HepG2 (cell line): ENCODE data around the gene PRRT2. TPM values are rescaled to one million over a fixed set of nuclear protein-coding genes. Genes with fewer than 3 reads are reported as not detected.

ENCODE experiments used
- AGO1 ChIP-seq: fragments of 200-400 bp; formaldehyde crosslinking; IDR thresholded peaks from 2 replicates; pipeline ENCODE4 v1.6.1; 2017; ENCODE audit warnings: mild to moderate bottlenecking, low read depth, low read length, moderate library complexity; ENCODE audit not compliant: poor library complexity, severe bottlenecking
- ARHGAP35 ChIP-seq: sonication (generic); formaldehyde crosslinking; IDR thresholded peaks from 2 replicates; pipeline ENCODE4 v1.9.0; 2022; ENCODE audit warnings: mild to moderate bottlenecking, inconsistent platforms, moderate library complexity, missing genetic modification reagents, borderline replicate concordance
- CEBPB ChIP-seq: IDR thresholded peaks from 2 replicates; pipeline ENCODE4 v1.6.1; 2011; ENCODE audit warnings: low read depth, low read length, improper control_type of control experiment, borderline replicate concordance
- CEBPG ChIP-seq: IDR thresholded peaks from 2 replicates; pipeline ENCODE4 v1.6.1; 2016
- ERF ChIP-seq: IDR thresholded peaks from 2 replicates; pipeline ENCODE4 v1.6.1; 2018; ENCODE audit warnings: missing biosample characterization, missing genetic modification reagents
- ETV6 ChIP-seq: sonication (generic); formaldehyde crosslinking; conservative IDR thresholded peaks from 2 replicates; pipeline ENCODE4 v1.4.0; 2020; ENCODE audit warnings: missing genetic modification reagents
- GABPA ChIP-seq, 2 experiments: IDR thresholded peaks; 2 replicates each; pipeline ENCODE4 v1.6.1; 2011 to 2016; ENCODE audit warnings: low read depth in 2 of 2, low read length in 1 of 2, missing biosample characterization in 1 of 2, missing genetic modification characterization in 1 of 2
- IRX3 ChIP-seq: sonication (generic); formaldehyde crosslinking; IDR thresholded peaks from 2 replicates; pipeline ENCODE4 v1.8.1; 2023; ENCODE audit warnings: mild to moderate bottlenecking, low read depth, missing genetic modification reagents, borderline replicate concordance
- KLF6 ChIP-seq: IDR thresholded peaks from 2 replicates; pipeline ENCODE4 v1.8.0; 2016; ENCODE audit warnings: missing biosample characterization, missing genetic modification reagents
- MAZ ChIP-seq, 2 experiments: sonication (generic) in 1 of 2; formaldehyde crosslinking in 1 of 2; IDR thresholded peaks; 2 replicates each; pipeline versions ENCODE4 v1.5.0 to v1.6.1; 2012 to 2020; ENCODE audit warnings: low read depth in 2 of 2, mild to moderate bottlenecking in 2 of 2, borderline replicate concordance in 1 of 2, improper control_type of control experiment in 1 of 2, low read length in 1 of 2, missing genetic modification reagents in 1 of 2, moderate library complexity in 1 of 2
- MED13 ChIP-seq: sonication (generic); formaldehyde crosslinking; IDR thresholded peaks from 2 replicates; pipeline ENCODE4 v1.5.0; 2020; ENCODE audit warnings: missing genetic modification reagents
- MTA1 ChIP-seq: sonication (generic); formaldehyde crosslinking; IDR thresholded peaks from 2 replicates; pipeline ENCODE4 v1.4.0; 2020; ENCODE audit warnings: missing genetic modification reagents, mild to moderate bottlenecking, borderline replicate concordance
- PHF21A ChIP-seq: sonication (generic); formaldehyde crosslinking; IDR thresholded peaks from 2 replicates; pipeline ENCODE4 v1.5.0; 2020; ENCODE audit warnings: mild to moderate bottlenecking, missing genetic modification reagents
- SIN3A ChIP-seq: IDR thresholded peaks from 2 replicates; pipeline ENCODE4 v1.6.1; 2011; ENCODE audit warnings: low read depth, mild to moderate bottlenecking, control low read depth, low read length, borderline replicate concordance
- SKI ChIP-seq: fragments of 450-650 bp; IDR thresholded peaks from one replicate; pipeline ENCODE4 v1.6.1; 2018; ENCODE audit warnings: mild to moderate bottlenecking; ENCODE audit not compliant: partially characterized antibody
- SRSF4 ChIP-seq: fragments of 200-400 bp; formaldehyde crosslinking; IDR thresholded peaks from one replicate; pipeline ENCODE4 v1.6.1; 2018; ENCODE audit warnings: mild to moderate bottlenecking, low read depth, low read length, moderate library complexity; ENCODE audit not compliant: poor library complexity, severe bottlenecking
- ZNF124 ChIP-seq: sonication (generic); formaldehyde crosslinking; IDR thresholded peaks from 2 replicates; pipeline ENCODE4 v1.4.0; 2020; ENCODE audit warnings: missing genetic modification reagents
- ZNF468 ChIP-seq: sonication (generic); formaldehyde crosslinking; IDR thresholded peaks from 2 replicates; pipeline ENCODE4 v1.8.0; 2022; ENCODE audit warnings: mild to moderate bottlenecking, moderate library complexity, missing genetic modification reagents
- ZNF562 ChIP-seq: sonication (generic); formaldehyde crosslinking; IDR thresholded peaks from 2 replicates; pipeline ENCODE4 v1.8.0; 2022; ENCODE audit warnings: missing genetic modification reagents, borderline replicate concordance
- ZNF652 ChIP-seq: IDR thresholded peaks from 2 replicates; pipeline ENCODE4 v1.6.1; 2016; ENCODE audit warnings: low read depth, borderline replicate concordance
- ZSCAN22 ChIP-seq: sonication (generic); formaldehyde crosslinking; IDR thresholded peaks from 2 replicates; pipeline ENCODE4 v1.4.0; 2020; ENCODE audit warnings: mild to moderate bottlenecking, missing genetic modification reagents
- polyA plus RNA-seq, 8 experiments: library from polyadenylated mRNA; depleted of rRNA in 3 of 8; stranded (reverse) in 7 of 8; unstranded in 1 of 8; fragments of >200 nt; fragmentation: Illumina TruSeq in 4 of 8; extraction: Trizol in 4 of 8; gene quantifications; 2 replicates each; pipeline versions ENCODE4 v1.2.1 to v1.2.3, GENCODE V29; 2011 to 2016; ENCODE audit warnings: low read depth in 4 of 8, missing spikeins in 1 of 8, mixed read lengths in 1 of 8; ENCODE audit not compliant: insufficient read depth in 1 of 8
- total RNA-seq, 5 experiments: library from RNA; depleted of rRNA; stranded (reverse); fragments of >200 nt; fragmentation: Illumina TruSeq; extraction: Trizol; gene quantifications; 2 replicates each; pipeline ENCODE4 v1.2.3, GENCODE V29; 2016; ENCODE audit warnings: low read depth in 1 of 5
- TF ChIP-seq, protein P1 (sequence below): sonication (generic); formaldehyde crosslinking; IDR thresholded peaks from 2 replicates; pipeline ENCODE4 v1.4.0; 2020; ENCODE audit warnings: mild to moderate bottlenecking, missing genetic modification reagents
- TF ChIP-seq, protein P2 (sequence below), 2 experiments: sonication (generic) in 1 of 2; formaldehyde crosslinking in 1 of 2; IDR thresholded peaks; 2 replicates each; pipeline versions ENCODE4 v1.4.0 to v1.6.1; 2016 to 2020; ENCODE audit warnings: borderline replicate concordance in 1 of 2, low read depth in 1 of 2, mild to moderate bottlenecking in 1 of 2, missing genetic modification reagents in 1 of 2
- TF ChIP-seq, protein P3 (sequence below): sonication (generic); formaldehyde crosslinking; IDR thresholded peaks from 2 replicates; pipeline ENCODE4 v1.9.0; 2021; ENCODE audit warnings: missing genetic modification reagents, mild to moderate bottlenecking, borderline replicate concordance

PRRT2 gene
- total and polyA plus RNA-seq, 2 of the 13 experiments (the other 11 are each of a cell fraction or from before 2014, with no cell fraction given) = 0.51 to 1.1 TPM

DNA sequence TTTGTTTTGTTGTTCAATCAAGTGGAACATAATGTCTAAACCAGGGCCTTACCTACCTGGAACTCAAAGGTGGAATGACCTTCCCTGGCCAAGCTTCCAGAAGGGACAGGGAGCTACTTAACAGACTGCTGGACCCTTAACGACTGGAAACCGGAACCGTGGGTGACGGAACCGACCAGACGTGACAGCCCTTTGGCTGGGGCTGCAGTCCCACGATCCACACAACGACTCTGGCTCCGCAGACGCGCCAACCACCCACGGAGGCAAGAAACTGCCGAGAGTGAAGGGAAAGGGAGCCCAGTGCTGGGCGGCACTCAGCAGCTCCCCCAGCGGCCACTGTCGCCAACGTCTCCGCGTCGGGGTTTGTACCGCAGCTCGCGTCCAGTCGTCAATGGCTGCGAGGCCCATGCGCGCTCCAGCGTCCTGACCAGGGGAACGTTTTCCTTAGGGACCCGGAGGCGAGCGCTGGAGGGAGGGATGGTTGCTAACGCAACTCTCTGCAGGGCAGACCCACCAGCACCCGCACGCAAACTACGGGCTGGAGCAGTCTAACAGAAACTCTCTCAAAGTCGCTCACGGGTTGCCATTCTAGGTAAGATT lies 27.0 kb upstream of the PRRT2 start (continued):
- peak; percentile 79; the same call in 1 of the 2 replicates for TF ChIP-seq KLF6 (CRISPR knock-in tag)
- peak; percentile 62; the same call in 1 of the 2 replicates for TF ChIP-seq MTA1 (CRISPR knock-in tag)
- TF ChIP-seq MED13 (CRISPR knock-in tag) = no peak
- peak; percentile 78; the same call in 1 of the 2 replicates for TF ChIP-seq ZNF124 (CRISPR knock-in tag)
- TF ChIP-seq ERF (CRISPR knock-in tag) = peak; percentile 86; the same call in 1 of the 2 replicates
- no peak; the same call in 1 of the 2 replicates for TF ChIP-seq ZNF652 (CRISPR knock-in tag)
- no peak for TF ChIP-seq IRX3
- TF ChIP-seq GABPA (IDR thresholded peaks at IDR 0.05; ENCODE audit: low read depth, low read length) = no peak
- TF ChIP-seq GABPA (CRISPR knock-in tag; IDR thresholded peaks at IDR 0.05; ENCODE audit: low read depth) = no peak
- TF ChIP-seq SRSF4 = no peak
- TF ChIP-seq, protein P1, sequence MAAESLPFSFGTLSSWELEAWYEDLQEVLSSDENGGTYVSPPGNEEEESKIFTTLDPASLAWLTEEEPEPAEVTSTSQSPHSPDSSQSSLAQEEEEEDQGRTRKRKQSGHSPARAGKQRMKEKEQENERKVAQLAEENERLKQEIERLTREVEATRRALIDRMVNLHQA (CRISPR knock-in tag) = no peak
- TF ChIP-seq ZNF468 (CRISPR knock-in tag) = no peak
- TF ChIP-seq ZNF562 (CRISPR knock-in tag) = no peak
- TF ChIP-seq, protein P2, sequence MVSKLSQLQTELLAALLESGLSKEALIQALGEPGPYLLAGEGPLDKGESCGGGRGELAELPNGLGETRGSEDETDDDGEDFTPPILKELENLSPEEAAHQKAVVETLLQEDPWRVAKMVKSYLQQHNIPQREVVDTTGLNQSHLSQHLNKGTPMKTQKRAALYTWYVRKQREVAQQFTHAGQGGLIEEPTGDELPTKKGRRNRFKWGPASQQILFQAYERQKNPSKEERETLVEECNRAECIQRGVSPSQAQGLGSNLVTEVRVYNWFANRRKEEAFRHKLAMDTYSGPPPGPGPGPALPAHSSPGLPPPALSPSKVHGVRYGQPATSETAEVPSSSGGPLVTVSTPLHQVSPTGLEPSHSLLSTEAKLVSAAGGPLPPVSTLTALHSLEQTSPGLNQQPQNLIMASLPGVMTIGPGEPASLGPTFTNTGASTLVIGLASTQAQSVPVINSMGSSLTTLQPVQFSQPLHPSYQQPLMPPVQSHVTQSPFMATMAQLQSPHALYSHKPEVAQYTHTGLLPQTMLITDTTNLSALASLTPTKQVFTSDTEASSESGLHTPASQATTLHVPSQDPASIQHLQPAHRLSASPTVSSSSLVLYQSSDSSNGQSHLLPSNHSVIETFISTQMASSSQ (IDR thresholded peaks at IDR 0.05; ENCODE audit: low read depth) = no peak
- TF ChIP-seq, protein P2 (CRISPR knock-in tag; IDR thresholded peaks at IDR 0.05; ENCODE audit: borderline replicate concordance) = no peak
- TF ChIP-seq ETV6 (CRISPR knock-in tag) = peak; percentile 45; the same call in 1 of the 2 replicates
- TF ChIP-seq, protein P3, sequence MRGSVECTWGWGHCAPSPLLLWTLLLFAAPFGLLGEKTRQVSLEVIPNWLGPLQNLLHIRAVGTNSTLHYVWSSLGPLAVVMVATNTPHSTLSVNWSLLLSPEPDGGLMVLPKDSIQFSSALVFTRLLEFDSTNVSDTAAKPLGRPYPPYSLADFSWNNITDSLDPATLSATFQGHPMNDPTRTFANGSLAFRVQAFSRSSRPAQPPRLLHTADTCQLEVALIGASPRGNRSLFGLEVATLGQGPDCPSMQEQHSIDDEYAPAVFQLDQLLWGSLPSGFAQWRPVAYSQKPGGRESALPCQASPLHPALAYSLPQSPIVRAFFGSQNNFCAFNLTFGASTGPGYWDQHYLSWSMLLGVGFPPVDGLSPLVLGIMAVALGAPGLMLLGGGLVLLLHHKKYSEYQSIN = no peak
- TF ChIP-seq SIN3A = no peak
- TF ChIP-seq ARHGAP35 (CRISPR knock-in tag) = 0 out of 2 replicates have a peak, but pooled peaks have one; percentile 46
- peak; percentile 65 for TF ChIP-seq AGO1
- TF ChIP-seq ZSCAN22 (CRISPR knock-in tag) = no peak
- TF ChIP-seq CEBPG (CRISPR knock-in tag) = peak; percentile 51; the same call in 1 of the 2 replicates
- TF ChIP-seq SKI = no peak
- no peak; the same call in 1 of the 2 replicates for TF ChIP-seq MAZ (IDR thresholded peaks at IDR 0.05; ENCODE audit: borderline replicate concordance, low read depth, low read length)
- peak; percentile 84 for TF ChIP-seq MAZ (CRISPR knock-in tag; IDR thresholded peaks at IDR 0.05; ENCODE audit: low read depth)
- no peak; the same call in 1 of the 2 replicates for TF ChIP-seq PHF21A (CRISPR knock-in tag)
- no peak for TF ChIP-seq CEBPB
